Stromal cell of bone marrow (primary cell): ENCODE data around the gene NELFA.
"Not testable (repeated sequence)": the region's sequence is repeated elsewhere in the genome, so short reads cannot be mapped to it uniquely, and the experiment has no call there.

Source experiments
- DNase-seq: peaks from one replicate; pipeline ENCODE4 v3.0.0-alpha.2; 2012; ENCODE audit warnings: low read depth

Gene NELFA

DNA sequence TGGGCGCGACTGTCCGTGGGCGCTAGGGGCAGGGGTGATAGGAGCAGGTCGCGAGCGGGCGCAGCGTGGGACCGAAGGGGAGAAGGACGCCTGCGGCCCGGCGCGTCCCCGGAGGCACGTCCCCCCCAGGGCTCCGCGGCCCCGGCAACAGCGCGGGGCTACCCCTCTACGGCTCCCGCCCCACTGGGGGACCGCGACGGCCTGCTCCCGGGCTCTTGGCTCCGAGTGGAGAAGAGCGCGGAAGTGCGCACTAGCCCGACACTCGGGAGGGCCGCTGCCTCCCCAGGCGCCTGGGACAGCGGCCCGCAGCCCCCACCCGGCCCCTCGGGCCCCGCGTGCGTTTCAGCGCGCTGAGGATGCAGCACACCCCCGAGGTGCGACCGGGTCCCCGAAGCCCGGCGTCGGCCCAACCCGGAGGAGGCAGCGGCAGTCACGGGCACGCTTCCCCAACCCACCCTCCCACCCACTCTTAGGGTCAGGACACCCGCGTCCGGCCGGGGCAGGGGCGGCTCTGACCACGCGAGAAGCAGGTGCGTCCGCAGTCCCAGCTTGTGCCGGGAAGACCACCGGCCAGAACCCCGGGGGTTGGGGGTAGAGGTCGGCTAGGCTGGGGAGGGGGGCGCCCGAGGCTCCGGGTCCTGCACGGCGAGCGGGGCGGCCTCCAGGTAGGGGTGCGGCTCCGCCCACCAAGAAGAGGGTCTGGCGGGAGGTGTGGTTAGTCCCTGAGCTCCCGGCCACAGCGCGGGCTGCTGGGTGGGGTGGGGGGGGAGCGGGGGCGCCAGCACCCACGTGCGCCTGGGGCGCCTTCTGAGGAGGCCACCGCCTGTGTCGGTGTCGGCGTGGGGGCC lies 31.8 kb upstream of the NELFA start:
- no peak for DNase-seq

DNA sequence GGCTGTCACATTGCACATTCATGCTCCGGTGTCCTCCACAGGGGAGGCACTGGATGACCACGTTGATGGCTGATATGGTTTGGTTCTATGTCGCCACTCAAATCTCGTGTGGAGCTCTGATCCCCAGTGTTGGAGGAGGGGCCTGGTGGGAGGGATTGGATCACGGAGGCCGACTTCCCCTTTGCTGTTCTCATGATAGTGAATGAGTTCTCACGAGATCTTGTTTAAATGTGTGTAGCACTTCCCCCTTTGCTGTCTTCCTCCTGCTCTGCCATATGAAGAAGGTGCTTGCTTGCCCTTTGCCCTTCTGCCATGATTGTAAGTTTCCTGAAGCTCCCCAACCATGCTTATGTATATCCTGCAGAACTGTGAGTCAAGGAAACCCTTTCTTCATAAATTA lies 28.1 kb upstream of the NELFA start:
- DNase-seq = no peak

DNA sequence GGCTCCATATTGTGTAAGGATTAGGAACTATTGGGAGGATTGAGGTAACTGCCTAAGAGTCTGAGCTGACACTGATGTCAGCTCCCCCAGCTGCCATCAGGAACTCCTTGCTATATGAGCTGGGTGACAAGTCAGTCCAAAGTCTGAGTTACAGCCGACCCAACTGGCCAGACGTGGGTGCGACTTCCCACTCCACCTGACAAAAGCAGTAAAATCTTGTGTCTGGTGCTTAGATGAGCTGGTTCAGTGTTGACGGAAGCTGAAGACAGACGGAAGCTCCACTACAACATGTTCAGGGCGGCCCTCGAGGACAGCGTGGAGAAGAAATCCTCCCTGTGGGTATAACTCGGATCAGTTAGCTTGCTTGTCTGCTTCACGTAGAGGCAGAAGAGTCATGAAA lies 27.6 kb upstream of the NELFA start:
- no peak for DNase-seq

DNA sequence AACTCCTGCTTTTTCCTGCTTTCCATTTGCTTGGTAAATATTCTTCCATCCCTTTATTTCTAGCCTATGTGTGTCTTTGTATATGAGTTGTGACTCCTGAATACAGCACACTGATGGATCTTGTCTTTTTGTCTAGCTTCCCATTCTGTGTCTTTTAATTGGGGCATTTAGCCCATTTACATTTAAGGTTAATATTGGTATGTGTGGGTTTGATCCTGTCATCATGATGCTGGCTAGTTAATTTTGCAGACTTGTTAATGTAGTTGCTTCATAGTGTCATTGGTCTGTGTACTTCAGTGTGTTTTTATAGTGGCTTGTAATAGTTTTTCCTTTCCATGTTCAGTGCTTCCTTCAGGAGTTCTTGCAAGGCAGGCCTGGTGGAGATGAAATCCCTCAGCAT lies 22.4 kb upstream of the NELFA start:
- not testable (repeated sequence) for DNase-seq

DNA sequence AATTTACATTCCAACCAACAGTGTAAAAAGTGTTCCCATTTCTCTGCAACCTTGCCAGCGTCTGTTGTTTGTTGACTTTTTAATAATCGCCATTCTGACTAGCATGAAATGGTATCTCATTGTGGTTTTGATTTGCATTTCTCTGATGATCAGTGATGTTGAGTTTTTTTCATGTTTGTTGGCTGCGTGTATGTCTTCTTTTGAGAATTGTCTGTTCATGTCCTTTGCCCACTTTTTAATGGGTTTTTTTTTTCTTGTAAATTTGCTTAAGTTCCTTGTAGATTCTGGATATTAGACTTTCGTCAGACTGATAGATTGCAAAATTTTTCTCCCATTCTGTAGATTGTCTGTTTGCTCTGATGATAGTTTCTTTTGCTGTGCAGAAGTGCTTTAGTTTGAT lies 18.3 kb upstream of the NELFA start:
- DNase-seq = not testable (repeated sequence)

DNA sequence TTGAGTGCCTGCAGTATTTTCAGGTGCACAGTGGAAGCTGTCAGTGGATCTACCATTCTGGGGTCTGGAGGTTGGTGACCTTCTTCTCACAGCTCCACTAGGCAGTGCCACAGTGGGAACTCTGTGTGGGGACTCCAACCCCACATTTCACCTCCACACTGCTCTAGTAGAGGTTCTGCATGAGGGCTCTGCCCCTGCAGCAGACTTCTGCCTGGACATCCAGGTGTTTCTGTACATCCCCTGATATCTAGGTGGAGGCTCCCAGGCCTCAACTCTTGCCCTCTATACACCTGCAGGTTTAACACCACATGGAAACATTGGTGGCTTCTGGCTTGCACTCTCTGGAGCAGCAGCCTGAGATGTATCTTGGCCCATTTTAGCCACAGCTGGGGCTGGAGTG lies 17.0 kb upstream of the NELFA start:
- no peak for DNase-seq

DNA sequence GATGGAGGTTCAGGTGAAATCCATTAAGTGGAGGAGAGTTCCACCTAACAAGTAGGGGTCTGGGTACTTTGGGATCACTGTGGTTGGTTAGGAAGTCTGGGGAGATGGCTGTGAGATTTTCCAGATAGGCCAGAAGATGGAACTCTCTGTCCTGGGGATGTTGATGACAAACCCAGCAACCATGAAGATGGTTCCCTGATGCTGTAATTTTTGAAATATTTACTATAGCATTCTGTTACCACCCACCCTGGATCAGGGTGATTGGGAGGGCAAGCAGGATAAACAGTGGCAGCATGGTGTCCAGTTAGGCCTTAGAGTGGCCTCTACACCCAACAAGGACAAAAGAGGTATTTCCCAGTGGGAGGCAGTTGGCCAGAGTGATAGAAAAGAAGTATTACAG lies 15.9 kb upstream of the NELFA start:
- no peak for DNase-seq

DNA sequence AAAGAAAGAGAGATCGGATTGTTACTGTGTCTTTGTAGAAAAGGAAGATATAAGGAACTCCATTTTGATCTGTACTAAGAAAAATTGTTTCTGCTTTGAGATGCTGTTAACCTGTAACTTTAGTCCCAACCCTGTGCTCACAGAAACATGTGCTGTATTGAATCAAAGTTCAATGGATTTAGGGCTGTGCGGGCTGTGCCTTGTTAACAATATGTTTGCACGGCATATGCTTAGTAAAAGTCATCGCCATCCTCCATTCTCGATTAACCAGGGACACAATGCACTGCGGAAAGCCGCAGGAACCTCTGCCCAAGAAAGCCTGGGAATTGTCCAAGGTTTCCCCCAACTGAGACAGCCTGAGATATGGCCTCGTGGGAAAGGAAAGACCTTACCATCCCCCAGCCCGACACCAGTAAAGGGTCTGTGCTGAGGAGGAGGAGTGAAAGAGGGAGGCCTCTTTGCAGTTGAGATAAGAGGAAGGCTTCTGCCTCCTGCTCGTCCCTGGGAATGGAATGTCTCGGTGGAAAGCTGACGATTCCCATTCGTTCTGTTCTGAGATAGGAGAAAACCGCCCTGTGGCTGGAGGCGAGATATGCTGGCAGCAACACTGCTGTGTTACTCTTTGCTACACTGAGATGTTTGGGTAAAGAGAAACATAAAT lies 12.7 kb upstream of the NELFA start:
- DNase-seq = not testable (repeated sequence)

DNA sequence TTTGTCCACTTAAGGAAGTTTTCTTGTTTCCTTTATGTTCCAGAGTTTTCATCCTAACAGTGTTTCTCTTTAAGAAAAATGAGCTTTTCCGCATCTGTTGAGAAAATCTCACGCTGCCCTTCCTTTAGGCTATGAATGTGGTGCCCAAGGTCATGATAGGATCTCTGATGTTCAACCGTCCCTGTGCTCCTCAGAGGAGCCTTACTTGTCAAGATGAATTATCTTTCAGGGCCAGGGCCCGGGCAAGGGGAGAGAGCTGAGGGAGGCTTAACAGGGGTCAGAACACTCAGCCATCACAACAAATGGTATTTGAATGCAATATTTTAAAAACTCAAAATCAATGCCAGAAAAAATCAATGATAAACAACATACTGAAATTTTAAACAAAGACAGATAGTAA lies 6.2 kb upstream of the NELFA start:
- DNase-seq = no peak

DNA sequence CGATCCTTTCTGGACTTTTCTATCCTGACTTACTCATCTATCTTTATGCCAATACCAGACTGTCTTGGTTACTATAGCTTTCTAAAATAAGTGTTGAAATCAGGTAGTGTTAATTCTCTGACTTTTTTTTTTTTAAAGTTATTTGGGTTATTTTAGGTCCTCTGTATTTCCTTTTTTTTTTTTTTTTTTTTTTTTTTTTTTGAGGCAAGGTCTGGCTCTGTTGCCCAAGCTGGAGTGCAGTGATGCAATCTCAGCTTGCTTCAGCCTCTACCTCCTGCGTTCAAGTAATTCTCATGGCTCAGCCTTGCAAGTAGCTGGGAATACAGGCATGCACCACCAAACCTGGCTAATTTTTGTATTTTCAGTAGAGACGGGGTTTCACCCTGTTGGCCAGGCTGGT lies 2.8 kb upstream of the NELFA start:
- no peak for DNase-seq

DNA sequence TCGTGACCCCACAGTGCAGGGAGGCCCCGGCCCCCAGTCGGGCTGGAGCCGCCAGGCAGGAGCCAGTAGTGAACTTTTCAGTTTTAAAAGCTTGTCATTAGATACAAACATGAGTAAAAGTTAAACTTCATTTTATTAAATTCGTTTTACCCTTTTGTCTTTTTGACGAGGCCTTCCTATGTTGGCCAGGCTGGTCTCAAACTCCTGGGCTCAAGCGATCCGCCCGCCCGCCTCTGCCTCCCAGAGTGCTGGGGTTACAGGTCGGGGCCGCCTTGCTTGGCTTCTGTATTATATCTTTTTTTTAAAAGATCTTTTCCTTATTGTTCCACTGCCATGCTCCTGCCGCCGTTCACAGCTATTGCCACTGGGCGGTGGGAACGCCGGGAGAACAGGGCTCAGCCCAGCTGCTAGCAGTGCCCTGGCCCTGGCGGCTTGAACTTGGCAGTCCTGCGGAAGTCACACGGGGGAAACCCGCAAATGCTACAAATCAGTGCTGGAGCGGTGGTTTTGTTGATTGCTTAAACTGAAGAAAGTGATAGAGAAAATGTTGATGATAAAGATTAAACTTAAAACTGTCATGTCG lies 968 bp upstream of the NELFA start:
- DNase-seq = no peak

DNA sequence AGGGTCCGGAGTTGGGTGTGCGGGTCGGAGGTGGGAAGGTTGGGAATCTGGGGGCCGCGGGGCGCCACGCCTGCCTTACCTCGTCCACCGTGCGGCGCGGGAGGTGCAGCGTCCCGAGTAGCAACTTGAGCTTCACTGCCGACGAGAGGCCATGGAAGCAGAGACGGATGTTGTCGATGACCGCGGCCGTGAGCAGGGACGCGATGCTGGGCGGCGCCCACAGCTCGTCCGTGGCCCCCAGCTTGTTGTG lies 178 bp downstream of the NELFA start:
- no peak for DNase-seq

DNA sequence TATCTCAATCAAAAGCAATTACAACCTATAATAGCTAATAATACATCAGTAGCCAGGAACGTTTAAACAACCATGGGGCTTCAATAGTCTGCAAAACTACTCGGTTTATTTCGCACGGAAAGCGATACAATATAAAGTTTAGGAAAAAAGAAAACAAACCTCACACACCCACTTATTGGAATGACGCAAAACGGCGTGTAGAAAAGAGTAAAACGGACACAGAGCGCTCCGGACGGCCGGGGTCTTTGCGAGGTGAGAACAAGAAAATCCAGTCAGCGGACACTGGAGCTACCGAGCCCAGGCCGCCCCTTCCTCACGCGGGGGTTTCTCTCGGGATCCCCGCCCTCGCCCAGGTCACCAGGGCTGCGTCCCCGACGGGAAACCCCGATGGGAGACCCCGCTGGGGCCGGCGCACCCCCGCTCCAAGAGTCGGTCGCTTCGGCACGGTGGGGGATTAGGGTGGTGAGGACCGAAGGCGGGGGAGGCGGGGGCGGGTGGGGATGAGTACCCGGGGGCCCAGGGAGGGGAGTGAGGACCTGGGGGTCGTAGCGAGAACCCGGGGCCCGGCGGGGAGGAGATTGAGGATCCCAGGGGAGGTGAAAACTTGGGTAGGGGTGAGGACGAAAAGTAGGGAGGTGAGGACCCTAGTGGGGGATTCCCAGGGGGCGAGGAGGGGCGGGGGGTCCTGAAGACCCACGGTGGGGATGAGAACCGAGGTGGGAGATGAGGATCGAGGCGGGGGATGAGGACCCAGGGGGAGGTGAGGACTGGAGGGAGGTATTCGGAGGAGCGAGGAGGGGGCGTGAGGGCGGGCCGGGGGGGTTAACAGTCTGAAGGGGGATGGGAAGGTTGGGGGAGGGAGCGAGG lies 737 bp downstream of the NELFA start:
- no peak for DNase-seq

DNA sequence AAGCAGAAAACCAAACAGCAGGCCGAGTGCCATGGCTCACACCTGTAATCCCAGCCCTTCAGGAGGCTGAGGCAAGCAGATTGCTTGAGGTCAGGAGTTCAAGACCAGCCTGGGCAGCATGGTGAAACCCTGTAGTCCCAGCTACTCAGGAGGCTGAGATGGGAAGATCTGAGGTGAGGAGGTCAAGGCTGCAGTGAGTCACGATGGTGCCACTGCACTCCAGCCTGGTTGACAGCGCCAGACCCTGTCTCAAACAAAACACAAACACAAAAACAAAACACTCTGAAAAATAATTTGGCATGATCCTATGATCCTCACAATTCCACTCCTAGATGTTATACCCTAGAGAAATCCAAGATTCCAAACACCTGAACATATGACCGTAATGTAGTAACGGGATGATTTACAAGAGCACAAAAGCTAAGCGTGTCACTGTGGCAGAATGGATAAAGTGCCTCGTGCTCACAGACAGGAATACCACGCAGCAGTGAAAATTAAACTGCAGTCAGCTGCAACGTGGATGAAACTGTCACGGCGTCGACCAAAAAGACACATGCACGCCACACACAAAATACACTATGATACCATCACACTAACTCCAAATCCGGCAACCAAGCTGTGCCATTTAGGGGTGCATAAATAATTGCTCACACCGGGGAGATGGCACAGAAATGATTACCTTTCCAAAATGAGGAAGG lies 1.7 kb downstream of the NELFA start:
- no peak for DNase-seq

DNA sequence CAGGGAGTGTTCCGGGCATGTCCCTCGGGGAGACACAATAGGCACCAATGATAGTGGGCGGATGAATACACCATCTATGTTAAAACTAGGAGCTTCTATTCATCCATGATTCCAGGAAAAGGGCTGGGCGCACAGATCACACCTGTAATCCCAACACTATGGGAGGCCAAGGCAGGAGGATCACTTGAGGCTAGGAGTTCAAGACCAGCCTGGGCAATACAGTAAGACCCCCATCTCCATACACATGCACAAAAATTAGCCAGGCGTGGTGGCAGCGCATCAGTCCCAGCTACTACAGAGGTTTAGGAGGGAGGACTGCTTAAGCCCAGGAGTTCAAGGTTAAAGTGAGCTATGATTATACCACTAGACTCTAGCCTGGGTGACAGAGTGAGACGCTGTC lies 2.4 kb downstream of the NELFA start:
- DNase-seq = no peak

DNA sequence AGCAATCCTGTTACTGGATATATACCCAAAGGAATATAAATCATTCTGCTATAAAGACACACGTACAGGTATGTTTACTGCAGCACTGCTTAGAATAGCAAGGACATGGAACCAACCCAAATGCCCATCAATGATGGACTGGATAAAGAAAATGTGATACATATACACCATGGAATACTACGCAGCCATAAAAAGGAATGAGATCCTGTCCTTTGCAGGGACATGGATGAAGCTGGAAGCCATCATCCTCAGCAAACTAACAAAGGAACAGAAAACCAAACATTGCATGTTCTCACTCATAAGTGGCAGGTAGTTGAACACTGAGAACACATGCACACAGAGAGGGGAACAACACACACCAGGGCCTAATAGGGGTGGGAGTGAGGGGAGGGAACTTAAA lies 5.4 kb downstream of the NELFA start:
- not testable (repeated sequence) for DNase-seq

DNA sequence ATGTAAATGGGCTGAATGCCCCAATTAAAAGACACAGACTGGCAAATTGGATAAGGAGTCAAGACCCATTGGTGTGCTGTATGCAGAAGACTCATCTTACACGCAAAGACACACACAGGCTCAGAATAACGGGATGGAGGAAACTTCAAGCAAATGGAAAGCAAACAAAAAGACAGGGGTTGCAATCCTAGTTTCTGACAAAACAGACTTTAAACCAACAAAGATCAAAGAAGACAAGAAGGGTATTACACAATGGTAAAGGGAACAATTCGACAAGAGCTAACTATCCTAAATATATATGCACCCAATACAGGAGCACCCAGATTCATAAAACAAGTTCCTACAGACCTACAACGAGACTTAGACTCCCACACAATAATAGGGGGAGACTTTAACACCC lies 9.5 kb downstream of the NELFA start:
- not testable (repeated sequence) for DNase-seq

DNA sequence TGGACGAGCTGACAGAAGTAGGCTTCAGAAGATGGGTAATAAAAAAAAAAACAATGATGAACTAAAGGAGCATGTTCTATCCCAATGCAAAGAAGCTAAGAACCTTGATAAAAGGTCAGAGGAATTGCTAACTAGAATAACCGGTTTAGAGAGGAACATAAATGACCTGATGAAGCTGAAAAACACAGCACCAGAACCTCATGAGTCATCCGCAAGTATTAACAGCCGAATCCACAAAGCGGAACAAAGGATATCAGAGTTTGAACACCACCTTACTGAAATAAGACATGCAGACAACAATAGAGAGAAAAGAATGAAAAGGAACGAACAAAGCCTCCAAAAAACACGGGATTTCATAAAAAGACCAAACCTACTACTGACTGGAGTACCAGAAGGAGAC lies 10.5 kb downstream of the NELFA start:
- no peak for DNase-seq

DNA sequence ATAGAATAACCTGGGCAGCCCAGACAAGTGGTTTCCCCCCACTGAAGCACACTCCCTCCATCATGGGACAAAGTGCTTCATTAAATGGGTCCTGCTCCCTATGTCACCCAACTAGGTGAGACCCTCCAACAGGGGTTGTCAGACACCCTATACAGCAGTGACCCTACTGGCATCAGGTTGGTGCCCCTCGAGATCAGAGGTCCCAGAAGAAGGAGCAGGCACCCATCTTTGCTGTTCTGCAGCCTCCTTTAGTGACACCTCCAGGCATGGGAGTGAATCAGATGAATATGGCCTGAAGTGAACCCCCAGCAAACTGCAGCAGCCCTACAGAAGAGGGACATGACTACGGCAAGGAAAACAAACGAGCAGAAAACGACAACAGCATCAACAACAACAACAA lies 11.1 kb downstream of the NELFA start:
- no peak for DNase-seq

DNA sequence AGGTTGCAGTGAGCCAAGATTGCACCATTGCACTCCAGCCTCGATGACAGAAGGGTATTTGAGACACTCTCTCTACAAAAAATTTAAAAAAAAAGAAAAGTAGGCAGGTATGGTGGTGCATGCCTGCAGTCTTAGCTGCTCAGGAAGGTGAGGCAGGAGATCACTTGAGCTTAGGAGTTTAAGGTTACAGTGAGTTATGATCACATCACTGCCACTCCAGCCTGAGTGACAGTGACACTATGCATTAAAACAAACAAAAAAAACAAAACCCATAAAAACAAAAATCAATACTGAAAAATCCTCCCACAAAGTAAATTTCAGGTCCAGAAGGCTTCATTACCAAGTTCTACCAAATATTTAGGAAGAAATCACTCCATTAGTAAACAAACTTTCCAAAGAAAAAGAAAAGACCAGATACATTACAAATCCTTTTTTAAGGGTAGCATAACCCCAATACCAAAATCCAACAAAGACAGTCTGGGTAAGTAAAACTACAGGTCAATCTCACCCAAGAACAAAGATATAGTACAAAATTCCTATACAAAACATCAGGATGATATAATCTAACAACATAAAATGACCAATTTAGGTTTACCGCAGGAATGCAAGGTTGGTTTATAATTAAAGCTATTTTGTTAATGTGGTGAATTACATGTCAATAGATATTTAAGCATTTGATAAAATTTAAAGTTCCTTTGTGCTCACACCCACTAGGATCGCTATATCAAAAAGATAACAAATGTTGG lies 11.7 kb downstream of the NELFA start:
- DNase-seq = no peak

DNA sequence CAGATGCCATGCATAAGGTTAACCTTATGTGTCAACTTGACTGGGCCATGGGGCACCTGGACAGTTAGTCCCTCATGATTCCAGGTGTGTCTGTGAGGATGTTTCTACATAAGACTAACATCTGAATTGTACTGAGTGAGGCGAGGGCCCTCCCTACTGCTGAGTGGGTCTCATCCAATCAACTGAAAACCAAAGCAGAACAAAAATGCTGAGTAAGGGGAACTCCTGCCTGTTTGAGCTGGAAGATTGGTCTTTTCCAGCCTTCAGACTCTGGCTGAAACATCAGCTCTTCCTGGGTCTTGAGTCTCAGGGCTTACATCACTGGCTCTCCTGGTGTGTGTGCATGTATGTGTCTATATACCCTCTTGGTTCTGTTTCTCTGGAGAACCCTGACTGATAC lies 13.8 kb downstream of the NELFA start:
- no peak for DNase-seq
